ENCODE data around the gene CP.
"Not testable (repeated sequence)": the region's sequence is repeated elsewhere in the genome, so short reads cannot be mapped to it uniquely, and the experiment has no call there.

CP gene

DNA sequence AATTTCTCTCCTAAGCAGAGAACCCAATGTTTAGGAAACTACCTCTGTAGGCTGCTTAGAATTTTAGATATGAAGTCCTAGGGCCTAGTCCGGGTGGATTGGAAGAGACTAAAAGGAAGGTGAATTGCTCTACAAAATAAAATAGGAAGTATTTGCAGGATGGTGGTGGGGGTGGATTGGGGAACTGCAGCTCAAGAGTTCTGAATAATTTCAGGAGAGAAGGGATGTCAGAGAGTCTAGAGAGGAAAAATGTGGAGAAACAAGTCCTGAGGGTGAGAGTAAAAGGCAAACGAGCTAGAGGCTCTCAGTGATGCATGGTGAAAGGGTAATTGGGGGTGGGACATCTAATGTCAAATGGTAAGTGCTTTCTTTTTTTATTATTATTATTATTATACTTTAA, 10.2 kb upstream of the CP start:
- DNase-seq (ENCODE audit: extremely low spot score, insufficient read length, low read depth), result no peak
- FAIRE-seq, result no peak

DNA sequence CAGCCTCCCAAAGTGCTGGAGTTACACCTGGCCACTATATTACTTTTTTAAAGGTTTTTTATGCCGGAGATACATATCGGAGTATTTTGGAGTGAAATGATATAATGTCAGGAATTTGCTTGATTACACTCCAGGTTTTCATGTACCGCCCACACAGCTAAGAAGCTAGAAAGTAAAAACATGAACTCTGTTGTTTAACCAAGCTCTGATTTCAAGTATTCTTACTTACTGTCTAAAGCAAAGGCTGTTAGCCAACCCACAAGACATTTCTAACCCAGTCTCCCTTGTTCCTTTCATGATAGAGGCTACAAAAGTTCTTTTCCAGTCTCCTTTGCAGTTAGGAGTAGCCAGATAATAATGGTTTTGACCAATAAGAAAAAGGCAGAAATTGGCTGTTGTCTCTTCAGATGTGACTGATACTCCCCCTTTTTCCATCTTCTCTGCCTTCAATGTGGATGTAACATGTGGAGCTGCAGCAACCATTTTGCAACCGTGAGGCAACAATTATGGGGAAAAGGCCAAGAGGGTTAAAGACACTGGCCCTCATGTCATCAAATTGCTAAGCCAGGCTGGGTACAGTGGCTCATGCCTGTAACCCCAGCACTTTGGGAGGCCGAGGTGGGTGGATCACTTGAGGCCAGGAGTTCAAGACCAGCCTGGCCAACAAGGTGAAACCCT, 6.1 kb upstream of the CP start:
- no peak for FAIRE-seq
- DNase-seq (ENCODE audit: extremely low spot score, insufficient read length, low read depth), result no peak

DNA sequence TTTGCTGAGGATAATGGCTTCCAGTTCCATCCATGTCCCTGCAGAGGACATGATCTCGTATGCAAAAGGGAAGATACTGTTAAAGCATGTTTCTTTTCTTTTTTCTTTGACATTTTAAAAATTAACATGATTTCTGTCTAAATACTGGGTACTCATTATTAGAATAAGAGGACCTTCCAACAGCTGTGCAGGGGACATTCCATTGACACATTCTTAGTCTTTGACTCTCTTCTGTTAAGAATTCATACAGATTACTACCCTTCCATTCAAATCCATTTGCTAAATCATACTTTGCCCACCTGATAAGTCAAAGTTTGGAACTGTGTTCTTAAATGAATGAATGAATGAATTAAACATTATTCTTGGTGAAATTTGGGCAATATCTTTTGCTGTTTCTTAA, 5.1 kb upstream of the CP start:
- no peak for FAIRE-seq
- no peak for DNase-seq (ENCODE audit: extremely low spot score, insufficient read length, low read depth)

DNA sequence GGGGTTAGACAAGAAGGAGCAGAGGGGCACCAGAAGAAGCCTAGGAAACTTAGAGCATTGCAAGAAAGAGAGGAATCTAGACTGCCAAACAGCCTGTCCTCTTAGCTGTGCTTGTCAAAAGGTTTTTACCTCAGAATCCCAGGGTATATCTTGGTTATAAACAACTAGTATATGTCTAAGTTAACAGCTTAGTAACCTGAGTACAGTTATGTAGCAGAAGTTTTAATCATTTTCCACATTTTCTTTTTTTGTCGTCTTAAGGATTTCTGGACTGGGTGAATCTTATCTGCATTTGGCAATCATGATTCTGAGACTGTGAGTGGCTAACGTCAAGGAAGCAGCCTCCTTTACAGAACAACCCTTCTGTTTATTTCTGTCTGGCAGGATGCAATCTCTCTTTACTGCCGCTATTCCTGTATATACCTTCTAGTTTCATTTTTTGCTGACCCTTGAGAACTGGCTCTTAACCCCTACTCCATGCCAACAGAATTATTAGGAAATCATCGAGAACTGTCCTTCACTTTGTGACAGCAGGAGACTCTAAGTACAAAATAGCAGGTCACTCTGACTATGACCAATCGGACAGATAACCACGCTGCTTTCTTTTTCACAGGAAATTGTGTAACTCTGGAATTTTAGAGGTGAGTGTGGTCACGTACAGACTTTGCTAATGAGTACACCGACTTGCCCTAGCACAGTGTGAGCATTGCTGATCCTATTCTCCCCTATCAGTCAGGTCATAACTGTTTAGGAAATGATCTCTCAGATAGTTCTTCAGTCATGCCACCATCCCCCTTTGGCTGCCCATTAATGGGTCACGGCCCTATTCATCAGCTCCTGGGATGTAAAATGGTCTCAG, 3.3 kb upstream of the CP start:
- FAIRE-seq (peak; percentile 98), DNase-seq (ENCODE audit: extremely low spot score, insufficient read length, low read depth) (peak; percentile 54)

DNA sequence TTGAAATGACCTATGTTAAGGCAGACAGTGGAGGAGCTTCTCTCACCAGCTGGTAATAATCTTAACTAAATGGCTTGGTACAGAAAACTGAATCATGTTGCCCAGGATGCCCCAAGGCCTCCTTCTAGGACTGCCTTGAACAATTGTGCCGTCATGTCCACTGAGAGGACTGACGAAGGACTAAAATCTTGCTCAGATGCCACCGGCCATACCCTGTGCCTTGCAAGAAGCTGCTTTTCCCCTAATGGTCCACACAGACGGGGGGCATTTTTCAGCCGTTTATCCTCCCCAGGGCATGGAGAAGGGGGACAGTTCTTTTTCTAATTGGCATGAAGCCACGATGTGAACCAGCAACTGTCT, 1.8 kb upstream of the CP start:
- no peak for DNase-seq (ENCODE audit: extremely low spot score, insufficient read length, low read depth)
- FAIRE-seq, result no peak

DNA sequence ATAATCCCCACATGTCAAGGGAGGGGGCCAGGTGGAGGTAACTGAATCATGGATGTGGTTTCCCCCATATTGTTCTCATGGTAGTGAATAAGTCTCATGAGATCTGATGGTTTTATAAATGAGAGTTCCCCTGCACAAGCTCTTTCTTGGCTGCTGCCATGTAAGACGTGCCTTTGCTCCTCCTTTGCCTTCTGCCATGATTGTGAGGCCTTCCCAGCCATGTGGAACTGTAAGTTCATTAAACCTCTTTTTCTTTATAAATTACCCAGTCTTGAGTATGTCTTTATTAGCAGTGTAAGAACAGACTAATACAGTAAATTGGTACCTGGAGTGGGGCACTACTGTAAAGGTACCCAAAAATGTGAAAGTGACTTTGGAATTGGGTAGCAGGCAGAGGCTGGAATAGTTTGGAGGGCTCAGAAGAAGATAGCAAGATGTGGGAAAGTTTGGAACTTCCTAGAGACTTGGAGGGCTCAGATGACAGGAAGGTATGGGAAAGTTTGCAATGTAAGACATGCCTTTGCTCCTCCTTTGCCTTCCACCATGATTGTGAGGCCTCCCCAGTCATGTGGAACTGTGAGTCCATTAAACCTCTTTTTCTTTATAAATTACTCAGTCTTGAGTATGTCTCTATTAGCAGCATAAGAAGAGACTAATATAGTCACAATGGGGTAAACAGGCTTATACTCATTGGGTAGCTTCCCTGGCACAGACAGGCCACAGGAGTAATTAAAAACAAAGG, 2.1 kb downstream of the CP start:
- not testable (repeated sequence) for FAIRE-seq; DNase-seq (ENCODE audit: extremely low spot score, insufficient read length, low read depth)

DNA sequence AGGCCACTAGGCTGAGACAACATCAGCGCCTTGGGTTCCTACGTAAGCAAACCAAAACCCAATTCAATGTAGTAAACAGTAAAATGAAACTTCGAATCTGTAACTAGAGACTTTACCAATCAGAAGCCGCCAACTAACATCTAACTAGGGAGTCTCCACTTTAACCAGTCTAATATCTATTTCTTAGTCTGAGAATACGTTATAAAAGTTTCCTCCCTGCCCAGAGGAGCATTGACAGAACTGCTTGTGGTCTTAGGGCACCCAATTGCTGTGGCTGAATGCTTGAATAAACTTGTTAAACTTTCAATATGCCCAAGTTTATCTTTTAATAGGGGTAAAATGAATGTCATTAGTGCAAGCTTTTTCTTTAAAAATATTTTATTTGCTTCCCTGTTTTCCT, 4.3 kb downstream of the CP start:
- DNase-seq (ENCODE audit: extremely low spot score, insufficient read length, low read depth) (no peak), FAIRE-seq (peak; percentile 42)

DNA sequence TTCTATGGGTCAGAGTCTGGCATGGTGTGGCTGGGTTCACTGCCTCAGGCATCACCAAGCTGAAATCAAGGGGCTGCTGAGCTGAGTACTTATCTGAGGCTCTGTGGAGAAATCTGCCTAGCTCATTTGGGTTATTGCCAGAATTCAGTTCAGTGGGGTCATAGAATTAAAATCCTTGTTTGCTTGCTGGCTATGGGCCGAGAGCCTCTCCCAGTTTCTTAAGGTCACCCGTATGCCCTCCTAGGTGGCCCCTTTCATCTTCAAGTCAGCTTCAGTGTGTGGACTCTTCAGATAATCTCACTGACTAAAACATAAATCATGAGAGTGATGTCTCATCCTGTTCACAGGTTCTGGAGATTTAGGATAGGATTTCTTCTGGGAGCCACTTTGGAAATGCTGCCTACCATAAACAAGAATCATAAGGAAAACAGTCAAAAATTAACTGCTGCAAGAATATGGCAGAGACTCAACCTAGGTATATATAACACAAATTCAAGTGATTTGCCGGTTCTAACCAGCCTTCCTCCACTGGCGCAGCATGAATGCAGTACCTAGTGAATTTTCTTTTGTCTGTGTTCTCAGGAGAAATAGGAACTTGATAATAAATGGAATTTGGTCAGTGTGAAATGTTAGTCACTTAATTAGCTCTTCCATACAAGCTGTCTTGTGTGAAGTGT, 5.3 kb downstream of the CP start:
- DNase-seq (ENCODE audit: extremely low spot score, insufficient read length, low read depth) (no peak), FAIRE-seq (no peak)

DNA sequence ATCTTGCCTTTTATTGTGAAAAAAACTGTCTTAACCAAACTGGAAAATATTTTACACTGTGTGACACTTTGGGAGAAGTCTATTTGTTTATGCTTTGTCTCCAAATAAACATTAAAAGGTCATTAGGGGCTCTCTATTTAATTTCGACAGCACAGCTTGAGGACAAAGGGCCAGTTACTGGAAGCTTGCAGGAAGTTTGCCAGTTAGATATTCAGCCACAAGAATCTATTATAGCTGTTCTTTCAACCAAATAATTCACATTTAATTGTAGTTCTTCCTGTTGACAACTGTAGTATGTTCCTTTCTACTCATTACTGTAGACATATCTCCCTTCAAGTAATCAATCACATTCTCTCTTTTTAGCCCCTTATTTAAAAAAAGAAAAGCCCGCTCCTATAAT, 6.1 kb downstream of the CP start:
- FAIRE-seq (no peak), DNase-seq (ENCODE audit: extremely low spot score, insufficient read length, low read depth) (no peak)

DNA sequence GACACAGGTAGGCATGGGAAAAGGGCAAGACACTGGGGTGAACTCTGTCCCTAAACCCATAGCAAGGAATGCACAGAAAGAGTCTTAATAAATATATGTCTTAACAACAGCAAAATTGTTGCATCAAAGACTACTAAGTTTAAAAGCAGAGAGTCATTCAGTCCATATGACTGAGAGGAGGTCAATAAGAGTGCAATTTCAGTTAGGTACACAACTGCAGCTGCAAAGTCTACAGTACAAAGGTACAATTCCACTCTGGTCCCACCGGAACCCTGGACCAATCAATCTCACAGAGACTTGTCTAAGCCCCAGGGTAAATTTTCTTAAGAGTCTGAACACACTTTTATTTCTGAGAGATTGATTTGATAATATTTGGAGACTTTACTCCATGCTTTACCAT, 6.9 kb downstream of the CP start:
- no peak for DNase-seq (ENCODE audit: extremely low spot score, insufficient read length, low read depth)
- FAIRE-seq, result no peak

DNA sequence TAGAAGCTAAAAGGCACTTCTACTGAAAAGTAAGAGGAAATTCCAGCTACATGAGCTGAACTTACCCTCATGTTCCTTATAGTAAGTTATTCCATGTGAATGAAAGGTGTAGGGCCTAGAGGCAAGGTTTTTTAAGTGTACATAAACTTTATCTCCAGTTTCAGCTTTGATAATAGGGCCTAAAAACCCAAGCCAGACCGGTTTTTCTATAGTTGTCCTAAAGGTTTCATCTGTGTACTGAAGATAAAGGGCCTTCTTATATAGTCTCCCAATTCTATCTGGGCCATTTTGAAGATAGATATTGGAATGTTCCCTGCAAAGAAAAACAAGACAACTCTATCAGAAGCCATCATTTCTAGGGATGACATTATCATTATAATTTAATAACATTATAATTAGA, 9.2 kb downstream of the CP start:
- no peak for DNase-seq (ENCODE audit: extremely low spot score, insufficient read length, low read depth)

DNA sequence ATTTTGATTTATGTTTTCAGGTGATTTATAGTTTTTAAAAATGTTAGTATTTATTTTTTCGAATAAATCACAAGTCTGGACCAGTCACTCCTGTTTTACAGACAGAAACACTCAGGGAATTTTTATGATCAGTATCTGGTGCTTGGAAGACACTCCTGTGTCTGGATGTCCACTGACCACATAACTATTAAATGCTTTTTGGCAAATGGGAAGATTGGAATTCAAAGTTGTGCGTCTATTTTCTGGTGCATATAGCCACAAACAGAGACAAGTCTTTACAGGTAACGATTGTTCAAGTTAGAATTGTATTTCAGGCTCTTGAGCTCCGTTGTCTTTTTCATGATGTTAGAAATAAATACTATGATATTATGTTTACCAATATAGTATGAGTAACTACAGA, 12.2 kb downstream of the CP start:
- FAIRE-seq (no peak), DNase-seq (ENCODE audit: extremely low spot score, insufficient read length, low read depth) (no peak)

More for the DNA sequence above, 9.2 kb downstream of the CP start:
- no peak for FAIRE-seq

DNA sequence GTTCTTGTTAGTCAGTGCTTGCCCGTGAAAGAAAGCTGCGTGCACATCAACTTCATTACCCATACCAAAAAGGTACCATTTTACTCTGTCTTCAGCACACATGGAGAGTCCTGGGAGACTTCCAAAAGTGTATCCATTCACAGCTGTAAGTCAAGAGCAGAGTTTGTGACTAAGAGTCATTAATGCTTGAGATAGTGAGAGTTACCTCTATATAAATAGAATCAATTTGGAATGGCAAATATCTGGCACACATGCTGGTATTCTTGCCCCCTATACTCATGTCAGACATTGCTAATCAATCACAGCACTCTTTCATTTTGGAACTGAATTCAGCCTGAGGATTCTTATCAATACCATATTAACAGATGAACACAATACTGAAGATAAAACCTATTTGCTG, 14.2 kb downstream of the CP start:
- FAIRE-seq (no peak), DNase-seq (ENCODE audit: extremely low spot score, insufficient read length, low read depth) (no peak)

DNA sequence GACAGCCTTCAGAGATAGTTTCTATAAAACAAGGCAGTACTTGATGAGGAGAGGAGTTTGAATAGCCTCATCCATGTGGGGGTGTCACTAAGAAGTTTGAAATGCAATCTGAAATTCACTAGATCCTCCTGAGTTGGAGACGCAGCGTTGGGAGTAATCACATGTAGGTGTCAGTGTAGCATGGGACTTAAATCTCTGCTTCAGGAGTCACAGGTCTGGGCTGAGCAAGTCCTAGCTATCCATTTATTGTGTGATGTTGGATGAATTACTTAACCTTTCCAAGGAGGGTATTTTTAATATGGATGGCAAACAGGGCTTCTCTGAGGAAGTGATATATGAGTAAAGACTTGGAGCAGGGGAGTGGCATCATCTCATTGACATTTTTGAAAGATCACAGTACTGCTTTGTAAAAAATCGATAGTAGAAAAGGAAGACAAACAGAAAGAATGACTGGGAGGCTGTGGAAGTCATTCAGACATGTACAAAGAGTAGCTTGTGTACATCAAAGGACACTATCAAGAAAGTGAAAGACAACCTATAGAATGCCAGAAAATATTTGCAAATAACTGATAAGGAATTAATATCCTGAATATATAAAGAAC, 17.1 kb downstream of the CP start:
- no peak for FAIRE-seq

DNA sequence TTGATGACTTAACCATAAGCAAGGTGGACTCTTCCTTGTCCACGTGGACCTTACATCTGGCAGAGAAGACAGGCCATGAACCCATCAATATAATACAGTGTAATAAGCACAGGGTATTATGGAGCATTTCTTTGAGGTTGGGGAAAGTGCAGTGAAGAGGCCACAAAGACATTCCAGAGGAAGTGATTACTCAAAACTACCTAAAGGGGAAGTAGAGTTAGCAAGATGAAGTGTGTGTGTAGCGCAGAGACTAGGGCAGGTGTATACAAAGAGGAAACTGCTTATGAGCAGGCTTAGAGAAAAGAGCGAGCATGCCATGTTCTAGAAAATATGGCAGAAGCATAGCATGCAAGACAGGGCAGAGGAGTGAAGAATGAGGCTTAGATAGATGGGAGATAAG, 17.9 kb downstream of the CP start:
- FAIRE-seq, result peak; percentile 71
- peak; percentile 23 for DNase-seq (ENCODE audit: extremely low spot score, insufficient read length, low read depth)

More for the DNA sequence above, 17.1 kb downstream of the CP start:
- no peak for DNase-seq (ENCODE audit: extremely low spot score, insufficient read length, low read depth)

DNA sequence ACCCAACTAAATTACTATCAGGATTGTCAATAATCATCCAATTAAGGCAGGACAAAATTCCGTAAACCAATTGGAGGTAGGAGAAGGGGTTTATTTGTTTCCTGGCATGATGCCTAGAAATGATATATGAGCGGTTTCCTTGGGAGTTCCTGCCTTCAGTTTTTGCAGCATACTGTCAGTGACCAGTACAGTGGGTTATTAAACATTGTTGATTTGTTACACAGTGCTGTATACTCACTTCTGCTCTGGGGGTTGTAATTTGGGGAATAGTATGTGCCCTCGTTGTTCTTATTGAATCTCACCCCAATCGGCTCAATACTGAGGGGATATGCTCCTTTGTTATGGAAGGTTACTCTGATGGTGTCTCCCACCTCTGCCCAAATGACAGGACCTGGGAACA, 22.2 kb downstream of the CP start:
- FAIRE-seq (no peak), DNase-seq (ENCODE audit: extremely low spot score, insufficient read length, low read depth) (no peak)

DNA sequence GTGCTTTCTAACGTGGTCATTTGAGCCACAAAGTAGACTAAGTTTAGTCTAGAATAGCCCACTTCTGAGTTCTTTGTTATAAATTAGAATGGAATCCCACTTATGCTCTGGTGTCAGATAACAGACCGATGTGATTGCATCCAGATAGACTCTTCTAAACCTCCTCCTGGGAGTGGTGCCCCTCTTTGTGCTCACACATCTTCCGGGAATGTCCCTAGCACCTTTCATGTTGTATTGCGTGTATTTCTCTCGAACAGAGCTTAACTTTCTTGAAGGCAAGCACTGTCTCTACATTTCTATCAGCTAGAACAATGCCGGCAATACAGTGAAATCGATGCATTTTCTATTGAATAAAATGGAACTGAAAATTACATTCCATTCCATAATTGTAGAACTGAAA, 23.0 kb downstream of the CP start:
- DNase-seq (ENCODE audit: extremely low spot score, insufficient read length, low read depth) (no peak), FAIRE-seq (no peak)

DNA sequence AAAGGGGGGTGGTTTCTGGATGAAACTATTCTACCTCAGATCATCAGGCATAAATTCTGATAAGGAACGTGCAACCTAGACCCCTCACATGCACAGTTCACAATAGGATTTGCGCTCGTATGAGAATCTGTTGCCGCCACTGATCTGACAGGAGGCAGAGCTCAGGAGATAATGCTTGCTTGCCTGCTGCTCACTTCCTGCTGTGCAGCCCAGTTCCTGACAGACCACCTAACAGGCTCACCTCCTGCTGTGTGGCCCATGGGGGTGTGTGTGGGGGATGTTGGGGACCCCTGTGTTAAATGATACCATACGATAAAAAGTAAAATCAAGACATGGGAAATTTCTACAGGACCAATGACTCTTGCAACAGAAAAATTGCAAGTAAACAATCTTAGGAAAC, 24.0 kb downstream of the CP start:
- FAIRE-seq, result no peak
- DNase-seq (ENCODE audit: extremely low spot score, insufficient read length, low read depth), result no peak

DNA sequence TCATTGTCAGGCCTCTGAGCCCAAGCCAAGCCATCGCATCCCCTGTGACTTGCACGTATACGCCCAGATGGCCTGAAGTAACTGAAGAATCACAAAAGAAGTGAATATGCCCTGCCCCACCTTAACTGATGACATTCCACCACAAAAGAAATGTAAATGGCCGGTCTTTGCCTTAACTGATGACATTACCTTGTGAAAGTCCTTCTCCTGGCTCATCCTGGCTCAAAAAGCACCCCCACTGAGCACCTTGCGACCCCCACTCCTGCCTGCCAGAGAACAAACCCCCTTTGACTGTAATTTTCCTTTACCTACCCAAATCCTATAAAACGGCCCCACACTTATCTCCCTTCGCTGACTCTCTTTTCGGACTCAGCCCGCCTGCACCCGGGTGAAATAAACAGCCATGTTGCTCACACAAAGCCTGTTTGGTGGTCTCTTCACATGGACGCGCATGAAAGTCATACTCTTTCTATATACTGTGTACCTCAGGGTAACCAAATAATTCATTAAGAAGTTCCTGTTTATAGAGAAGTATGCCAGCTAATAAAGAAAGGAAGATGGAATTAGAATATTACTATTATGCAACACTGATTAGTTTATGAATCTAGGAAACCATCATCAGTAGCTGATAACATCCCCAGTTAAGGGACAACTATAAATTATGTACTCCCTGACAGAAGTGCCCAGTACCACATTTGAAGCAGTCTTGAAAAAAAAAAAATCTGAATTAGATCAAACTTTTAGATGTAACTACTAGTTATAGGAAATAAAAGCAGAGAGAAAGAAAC, 24.6 kb downstream of the CP start:
- not testable (repeated sequence) for DNase-seq (ENCODE audit: extremely low spot score, insufficient read length, low read depth); FAIRE-seq

Measured in GM18507 (cell line).